Measurements from ENCODE around the gene NBAS.

Gene NBAS

DNA sequence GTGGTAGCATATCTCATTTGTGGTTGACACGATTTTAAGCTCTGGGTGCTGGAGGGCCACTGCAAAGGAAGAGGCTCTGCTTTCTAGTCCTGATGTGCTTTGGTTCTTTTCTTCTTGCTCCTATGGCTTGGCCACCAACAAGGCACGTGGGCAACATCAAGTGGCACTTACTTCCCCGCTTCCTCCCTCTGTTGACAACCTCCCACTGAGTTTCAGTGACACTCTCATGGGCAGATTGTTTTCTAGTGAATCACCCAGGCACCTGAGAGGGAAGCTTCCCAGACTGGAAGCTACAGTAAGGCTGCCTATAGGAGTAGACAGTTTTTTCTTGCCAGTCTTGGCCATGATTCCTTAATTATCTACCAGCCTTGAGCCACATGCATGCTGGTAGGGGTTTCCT lies 89.0 kb downstream of the NBAS start:
- no peaks in the 10 kb centered on the region for H3K9me3 ChIP-seq (ENCODE audit: severe bottlenecking)
- TF ChIP-seq, protein P1, sequence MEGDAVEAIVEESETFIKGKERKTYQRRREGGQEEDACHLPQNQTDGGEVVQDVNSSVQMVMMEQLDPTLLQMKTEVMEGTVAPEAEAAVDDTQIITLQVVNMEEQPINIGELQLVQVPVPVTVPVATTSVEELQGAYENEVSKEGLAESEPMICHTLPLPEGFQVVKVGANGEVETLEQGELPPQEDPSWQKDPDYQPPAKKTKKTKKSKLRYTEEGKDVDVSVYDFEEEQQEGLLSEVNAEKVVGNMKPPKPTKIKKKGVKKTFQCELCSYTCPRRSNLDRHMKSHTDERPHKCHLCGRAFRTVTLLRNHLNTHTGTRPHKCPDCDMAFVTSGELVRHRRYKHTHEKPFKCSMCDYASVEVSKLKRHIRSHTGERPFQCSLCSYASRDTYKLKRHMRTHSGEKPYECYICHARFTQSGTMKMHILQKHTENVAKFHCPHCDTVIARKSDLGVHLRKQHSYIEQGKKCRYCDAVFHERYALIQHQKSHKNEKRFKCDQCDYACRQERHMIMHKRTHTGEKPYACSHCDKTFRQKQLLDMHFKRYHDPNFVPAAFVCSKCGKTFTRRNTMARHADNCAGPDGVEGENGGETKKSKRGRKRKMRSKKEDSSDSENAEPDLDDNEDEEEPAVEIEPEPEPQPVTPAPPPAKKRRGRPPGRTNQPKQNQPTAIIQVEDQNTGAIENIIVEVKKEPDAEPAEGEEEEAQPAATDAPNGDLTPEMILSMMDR (IDR thresholded peaks at IDR 0.05; ENCODE audit: poor library complexity, severe bottlenecking), result no peak
- peaks cover 30% of the 10 kb centered on the region for H3K36me3 ChIP-seq (ENCODE audit: low read depth)
- no peaks in the 10 kb centered on the region for H3K4me1 ChIP-seq (ENCODE audit: insufficient read depth, poor library complexity, severe bottlenecking)
- no peak for DNase-seq (ENCODE audit: low spot score)
- H3K27me3 ChIP-seq (ENCODE audit: insufficient read depth, poor library complexity, severe bottlenecking), result no peaks in the 10 kb centered on the region
- no peak overlapping the region for H3K4me3 ChIP-seq (ENCODE audit: severe bottlenecking)
- ATAC-seq (ENCODE audit: low read depth), result no peak
- H3K27ac ChIP-seq (ENCODE audit: poor library complexity, severe bottlenecking), result no peak overlapping the region

DNA sequence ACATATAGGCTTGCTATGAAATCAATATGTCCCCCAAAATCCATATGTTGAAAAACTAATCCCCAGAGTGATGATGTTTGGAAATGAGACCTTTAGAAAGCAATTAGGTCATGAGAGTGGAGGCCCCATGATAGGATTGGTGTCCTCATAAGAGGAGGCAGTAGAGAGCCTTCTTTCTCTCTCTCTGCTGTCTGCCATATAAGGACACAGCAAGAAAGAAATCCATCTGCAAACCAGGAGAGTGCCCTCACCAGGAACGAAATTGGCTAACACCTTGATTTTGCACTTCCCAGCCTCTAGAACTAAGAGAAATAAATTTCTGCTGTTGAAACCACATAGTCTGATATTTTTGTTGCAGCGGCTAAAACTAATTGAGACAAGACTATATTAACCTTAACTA lies 89.5 kb downstream of the NBAS start:
- TF ChIP-seq, protein P1 (IDR thresholded peaks at IDR 0.05; ENCODE audit: poor library complexity, severe bottlenecking), result no peak
- Histone ChIP-seq H3K4me1 (ENCODE audit: insufficient read depth, poor library complexity, severe bottlenecking) (no peaks in the 10 kb centered on the region), H3K36me3 (ENCODE audit: low read depth) (peaks cover 31% of the 10 kb centered on the region), H3K4me3 (ENCODE audit: severe bottlenecking) (no peak overlapping the region), H3K9me3 (ENCODE audit: severe bottlenecking) (no peaks in the 10 kb centered on the region), H3K27ac (ENCODE audit: poor library complexity, severe bottlenecking) (no peak overlapping the region), H3K27me3 (ENCODE audit: insufficient read depth, poor library complexity, severe bottlenecking) (no peaks in the 10 kb centered on the region)
- DNase-seq (ENCODE audit: low spot score) (no peak), ATAC-seq (ENCODE audit: low read depth) (no peak)

DNA sequence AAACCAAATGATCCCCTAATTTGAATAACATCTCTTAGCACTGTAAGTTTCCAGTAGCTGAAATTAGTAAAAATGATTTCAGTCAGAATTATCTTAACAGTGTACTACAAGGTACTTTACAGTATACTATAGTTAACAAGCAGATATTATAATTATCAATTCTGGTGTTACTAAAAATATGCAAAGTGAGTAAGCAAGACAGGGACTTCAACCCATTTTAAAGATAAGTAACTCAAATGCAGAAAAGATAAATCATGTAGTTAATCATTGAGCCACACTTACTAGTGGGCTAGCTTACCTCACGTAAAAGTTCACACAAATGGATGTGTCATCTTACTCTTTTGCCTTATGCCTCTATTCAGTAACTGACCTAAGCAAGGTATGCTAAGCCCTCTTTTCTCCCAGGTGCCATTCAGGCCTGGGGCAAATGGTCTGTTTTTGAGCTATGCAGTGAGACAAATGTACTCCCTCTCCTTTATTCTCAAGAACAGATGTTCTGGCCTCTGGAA lies 101.0 kb downstream of the NBAS start:
- no peaks in the 10 kb centered on the region for H3K27me3 ChIP-seq (ENCODE audit: insufficient read depth, poor library complexity, severe bottlenecking)
- peaks cover 22% of the 10 kb centered on the region for H3K36me3 ChIP-seq (ENCODE audit: low read depth)
- H3K4me3 ChIP-seq (ENCODE audit: severe bottlenecking), result no peak overlapping the region
- no peak for DNase-seq (ENCODE audit: low spot score)
- no peaks in the 10 kb centered on the region for H3K9me3 ChIP-seq (ENCODE audit: severe bottlenecking)
- no peak for ATAC-seq (ENCODE audit: low read depth)
- no peaks in the 10 kb centered on the region for H3K4me1 ChIP-seq (ENCODE audit: insufficient read depth, poor library complexity, severe bottlenecking)
- TF ChIP-seq, protein P1 (IDR thresholded peaks at IDR 0.05; ENCODE audit: poor library complexity, severe bottlenecking), result no peak
- no peak overlapping the region for H3K27ac ChIP-seq (ENCODE audit: poor library complexity, severe bottlenecking)

DNA sequence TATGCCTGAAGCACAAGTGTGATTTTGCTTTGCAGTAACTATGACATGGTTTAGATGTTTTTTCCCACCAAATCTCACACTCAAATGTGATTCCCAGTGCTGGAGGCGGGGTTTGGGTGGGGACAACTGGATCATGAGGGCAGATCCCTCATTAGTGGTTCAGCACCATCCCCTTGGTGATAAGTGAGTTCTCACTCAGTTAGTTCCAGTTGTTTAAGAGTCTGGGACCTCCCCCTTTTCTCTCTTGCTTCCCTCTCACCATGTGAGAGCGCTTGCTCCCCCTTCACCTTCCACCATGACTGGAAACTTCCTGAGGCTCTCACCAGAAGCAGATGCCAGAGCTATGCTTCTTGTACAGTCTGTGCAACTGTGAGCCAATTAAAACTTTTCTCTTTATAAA lies 102.9 kb downstream of the NBAS start:
- Histone ChIP-seq H3K4me1 (ENCODE audit: insufficient read depth, poor library complexity, severe bottlenecking) (peaks cover 3% of the 10 kb centered on the region), H3K36me3 (ENCODE audit: low read depth) (peaks cover 26% of the 10 kb centered on the region), H3K4me3 (ENCODE audit: severe bottlenecking) (no peak overlapping the region), H3K27ac (ENCODE audit: poor library complexity, severe bottlenecking) (no peak overlapping the region), H3K9me3 (ENCODE audit: severe bottlenecking) (no peaks in the 10 kb centered on the region), H3K27me3 (ENCODE audit: insufficient read depth, poor library complexity, severe bottlenecking) (no peaks in the 10 kb centered on the region)
- DNase-seq (ENCODE audit: low spot score) (no peak), ATAC-seq (ENCODE audit: low read depth) (no peak)
- TF ChIP-seq, protein P1 (IDR thresholded peaks at IDR 0.05; ENCODE audit: poor library complexity, severe bottlenecking), result no peak

DNA sequence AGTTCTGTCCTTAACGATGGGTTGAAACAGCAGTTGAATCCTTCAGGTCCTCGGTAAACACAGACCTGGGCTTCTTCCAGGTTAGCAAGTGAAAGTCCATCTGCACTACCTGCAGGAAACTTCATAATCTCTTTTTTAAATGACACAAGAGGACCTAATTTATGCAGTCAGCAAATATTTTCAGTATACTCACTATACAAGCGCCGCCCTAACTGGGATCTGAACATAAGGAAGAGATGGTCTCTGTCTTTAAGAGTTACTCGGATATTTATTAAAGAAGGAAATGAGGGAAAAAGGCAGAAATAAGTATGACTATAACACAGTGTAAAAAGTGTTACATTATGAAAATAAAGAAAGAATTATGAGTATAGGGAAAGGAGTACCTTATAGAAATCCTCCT lies 103.3 kb downstream of the NBAS start:
- TF ChIP-seq, protein P1 (IDR thresholded peaks at IDR 0.05; ENCODE audit: poor library complexity, severe bottlenecking), result no peak

More for the DNA sequence above, 103.3 kb downstream of the NBAS start:
- Histone ChIP-seq H3K27ac (ENCODE audit: poor library complexity, severe bottlenecking) (no peak overlapping the region), H3K4me1 (ENCODE audit: insufficient read depth, poor library complexity, severe bottlenecking) (peaks cover 3% of the 10 kb centered on the region), H3K4me3 (ENCODE audit: severe bottlenecking) (no peak overlapping the region), H3K27me3 (ENCODE audit: insufficient read depth, poor library complexity, severe bottlenecking) (no peaks in the 10 kb centered on the region), H3K36me3 (ENCODE audit: low read depth) (peaks cover 26% of the 10 kb centered on the region), H3K9me3 (ENCODE audit: severe bottlenecking) (no peaks in the 10 kb centered on the region)
- DNase-seq (ENCODE audit: low spot score) (no peak), ATAC-seq (ENCODE audit: low read depth) (no peak)
